GM11168 (cell line): Measurements from ENCODE around the gene PTPA.
"Not testable (repeated sequence)": the region's sequence is repeated elsewhere in the genome, so short reads cannot be mapped to it uniquely, and the experiment has no call there.

Source experiments
- in situ Hi-C: fragments of 300-500 bp; cut with MboI; formaldehyde crosslinking; loops from one replicate; pipeline ENCODE4 v1.12.0; 2022; ENCODE audit warnings: low sequenced_read_pairs; ENCODE audit not compliant: unreplicated experiment

Gene PTPA

GRCh38 chr9:129185402-129185801 lies 74.2 kb downstream of the PTPA start:
- in situ Hi-C loops: no loop called here

GRCh38 chr9:129185991-129186390 lies 74.8 kb downstream of the PTPA start:
- in situ Hi-C loops: no loop called here

GRCh38 chr9:129187042-129187441 lies 75.8 kb downstream of the PTPA start:
- in situ Hi-C loops: no loop called here

- in situ Hi-C loops: not testable (repeated sequence)
Observed at GRCh38 chr9:129189971-129190370, 78.8 kb downstream of the PTPA start.

- in situ Hi-C loops: no loop called here
Observed at GRCh38 chr9:129191234-129191633, 80.0 kb downstream of the PTPA start.

GRCh38 chr9:129193655-129194054 lies 82.4 kb downstream of the PTPA start:
- in situ Hi-C loops: no loop called here

GRCh38 chr9:129194221-129194620 lies 83.0 kb downstream of the PTPA start:
- in situ Hi-C loops: no loop called here

- in situ Hi-C loops: no loop called here
Observed at GRCh38 chr9:129195606-129196005, 84.4 kb downstream of the PTPA start.

GRCh38 chr9:129197045-129197444 lies 85.8 kb downstream of the PTPA start:
- in situ Hi-C loops: not testable (repeated sequence)

- in situ Hi-C loops: no loop called here
Observed at GRCh38 chr9:129197978-129198318, 86.7 kb downstream of the PTPA start.
